HEK293T (cell line): Measurements from ENCODE around the gene STXBP6.

Source experiments
- HDGF ChIP-seq: fragments of 450-650 bp; IDR thresholded peaks from 2 replicates; pipeline ENCODE4 v1.6.1; 2017; ENCODE audit warnings: antibody characterized with exemption, borderline replicate concordance
- SP1 ChIP-seq: fragments of 450-650 bp; IDR thresholded peaks from 2 replicates; pipeline ENCODE4 v1.6.1; 2017
- SUZ12 ChIP-seq: fragments of 450-650 bp; IDR thresholded peaks from 2 replicates; pipeline ENCODE4 v1.6.1; 2016; ENCODE audit warnings: mild to moderate bottlenecking

GRCh38 chr14:25086081-25086480 is 36.1 kb upstream of the STXBP6 start:
- TF ChIP-seq SP1 (no peak), SUZ12 (no peak), HDGF (no peak)
